ENCODE data around the gene SOST. TPM values are rescaled to one million over a fixed set of nuclear protein-coding genes. Genes with fewer than 3 reads are reported as not detected.
A peak's percentile ranks its signal among the peaks of the same experiment; 100 is the strongest.

SOST gene
- total and polyA plus RNA-seq, 2 donors (not counting 1 experiment from before 2014, with no cell fraction given) = not detected

DNA sequence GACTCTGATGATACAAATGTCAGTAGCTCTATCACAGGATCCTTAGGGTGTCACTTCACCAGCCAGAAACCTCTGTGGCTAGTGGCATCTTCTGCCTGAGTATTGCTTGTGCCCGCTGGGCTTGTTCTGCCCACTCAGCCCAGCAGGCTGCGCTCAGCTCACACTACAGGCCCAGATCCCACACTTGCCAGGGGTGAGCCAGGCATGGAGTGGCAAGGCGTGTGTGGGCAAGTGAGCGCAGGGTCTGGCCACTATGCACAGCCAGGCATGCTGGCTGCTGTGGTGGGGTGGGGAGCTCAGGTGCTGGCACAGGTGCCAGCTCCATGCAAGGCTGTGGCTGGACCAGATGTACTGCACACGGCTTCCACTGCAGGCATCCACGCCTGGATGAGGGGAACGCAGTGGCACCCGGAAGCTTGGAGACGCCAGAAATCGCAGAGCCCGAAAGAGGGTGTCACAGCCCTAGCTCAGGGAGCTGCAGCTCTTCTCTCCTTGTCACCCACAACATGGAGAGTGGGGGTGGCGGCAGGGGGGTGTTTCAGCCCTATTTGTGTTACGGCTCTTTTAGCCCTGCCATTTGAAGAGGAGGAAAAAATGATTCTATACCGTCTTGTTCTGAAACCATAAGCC lies 31.8 kb upstream of the SOST start:
- no peak overlapping the region for H3K9ac ChIP-seq (ENCODE audit: insufficient read depth, low read length)
- H3K9me3 ChIP-seq (ENCODE audit: control insufficient read depth, insufficient read depth, low read depth, low read length) = no peaks in the 10 kb centered on the region
- H3K4me3 ChIP-seq (replicated peaks in 1 of 4; ENCODE audit: control extremely low read depth in 1 of 4, insufficient read depth in 1 of 4, low read depth in 3 of 4, low read length in 4 of 4) = no peak overlapping the region
- H3K36me3 ChIP-seq (ENCODE audit: control insufficient read depth, insufficient read depth, low read length) = no peaks in the 10 kb centered on the region
- no peaks in the 10 kb centered on the region for H3K79me2 ChIP-seq (ENCODE audit: control insufficient read depth, insufficient read depth, low read length)
- no peak for TF ChIP-seq EZH2 (IDR thresholded peaks at IDR 0.05; ENCODE audit: low read length, missing control alignments)
- TF ChIP-seq, protein P1, sequence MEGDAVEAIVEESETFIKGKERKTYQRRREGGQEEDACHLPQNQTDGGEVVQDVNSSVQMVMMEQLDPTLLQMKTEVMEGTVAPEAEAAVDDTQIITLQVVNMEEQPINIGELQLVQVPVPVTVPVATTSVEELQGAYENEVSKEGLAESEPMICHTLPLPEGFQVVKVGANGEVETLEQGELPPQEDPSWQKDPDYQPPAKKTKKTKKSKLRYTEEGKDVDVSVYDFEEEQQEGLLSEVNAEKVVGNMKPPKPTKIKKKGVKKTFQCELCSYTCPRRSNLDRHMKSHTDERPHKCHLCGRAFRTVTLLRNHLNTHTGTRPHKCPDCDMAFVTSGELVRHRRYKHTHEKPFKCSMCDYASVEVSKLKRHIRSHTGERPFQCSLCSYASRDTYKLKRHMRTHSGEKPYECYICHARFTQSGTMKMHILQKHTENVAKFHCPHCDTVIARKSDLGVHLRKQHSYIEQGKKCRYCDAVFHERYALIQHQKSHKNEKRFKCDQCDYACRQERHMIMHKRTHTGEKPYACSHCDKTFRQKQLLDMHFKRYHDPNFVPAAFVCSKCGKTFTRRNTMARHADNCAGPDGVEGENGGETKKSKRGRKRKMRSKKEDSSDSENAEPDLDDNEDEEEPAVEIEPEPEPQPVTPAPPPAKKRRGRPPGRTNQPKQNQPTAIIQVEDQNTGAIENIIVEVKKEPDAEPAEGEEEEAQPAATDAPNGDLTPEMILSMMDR (conservative IDR thresholded peaks at IDR 0.05 in 1 of 2, IDR thresholded peaks at IDR 0.05 in 1 of 2; ENCODE audit: low read depth in 1 of 2, low read length in 2 of 2) = peak; percentile 14 to 20
- DNase-seq (ENCODE audit: low read depth in 2 of 2) = no peak
- no peaks in the 10 kb centered on the region for H4K20me1 ChIP-seq (ENCODE audit: control insufficient read depth, extremely low read depth, insufficient read depth, low read length)
- no peaks in the 10 kb centered on the region for H3K27me3 ChIP-seq (ENCODE audit: control insufficient read depth, insufficient read depth, low read length)
- no peak overlapping the region for H3K4me2 ChIP-seq (ENCODE audit: extremely low read depth, insufficient read depth, low read length)
- H3K4me1 ChIP-seq (ENCODE audit: control insufficient read depth, extremely low read depth, insufficient read depth, low read length) = no peaks in the 10 kb centered on the region
- no peak overlapping the region for H3K27ac ChIP-seq (ENCODE audit: insufficient read depth, low read length)
- no peak overlapping the region for H2AFZ ChIP-seq (ENCODE audit: low read length)

DNA sequence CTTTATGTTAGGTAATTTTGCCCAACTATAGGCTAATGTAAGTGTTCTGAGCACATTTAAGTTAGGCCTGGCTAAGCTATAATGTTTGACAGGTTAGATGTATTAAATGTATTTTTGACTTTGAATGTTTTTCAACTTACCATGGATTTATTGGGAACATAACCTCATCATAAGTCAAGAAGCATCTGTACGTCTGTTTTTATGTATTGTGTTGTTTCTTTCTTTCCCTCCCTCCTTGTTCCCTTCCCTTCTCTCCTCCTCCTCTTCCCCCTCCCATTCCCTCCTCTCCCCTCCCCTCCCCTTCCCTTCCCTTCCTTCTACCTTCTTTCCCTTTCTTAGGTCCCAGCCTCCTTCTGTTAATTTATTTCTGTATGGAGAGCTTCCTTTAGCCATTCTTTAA lies 30.9 kb upstream of the SOST start:
- DNase-seq (ENCODE audit: low read depth in 2 of 2) = no peak
- Histone ChIP-seq H3K36me3 (ENCODE audit: control insufficient read depth, insufficient read depth, low read length) (no peaks in the 10 kb centered on the region), H3K4me2 (ENCODE audit: extremely low read depth, insufficient read depth, low read length) (no peak overlapping the region), H3K4me1 (ENCODE audit: control insufficient read depth, extremely low read depth, insufficient read depth, low read length) (peaks cover under 1% of the 10 kb centered on the region), H3K27ac (ENCODE audit: insufficient read depth, low read length) (no peak overlapping the region), H4K20me1 (ENCODE audit: control insufficient read depth, extremely low read depth, insufficient read depth, low read length) (no peaks in the 10 kb centered on the region), H3K4me3 (replicated peaks in 1 of 4; ENCODE audit: control extremely low read depth in 1 of 4, insufficient read depth in 1 of 4, low read depth in 3 of 4, low read length in 4 of 4) (no peak overlapping the region), H3K27me3 (ENCODE audit: control insufficient read depth, insufficient read depth, low read length) (no peaks in the 10 kb centered on the region), H3K9me3 (ENCODE audit: control insufficient read depth, insufficient read depth, low read depth, low read length) (no peaks in the 10 kb centered on the region), H3K79me2 (ENCODE audit: control insufficient read depth, insufficient read depth, low read length) (no peaks in the 10 kb centered on the region), H2AFZ (ENCODE audit: low read length) (no peak overlapping the region), H3K9ac (ENCODE audit: insufficient read depth, low read length) (no peak overlapping the region)
- TF ChIP-seq EZH2 (IDR thresholded peaks at IDR 0.05; ENCODE audit: low read length, missing control alignments) = no peak
- TF ChIP-seq, protein P1 (conservative IDR thresholded peaks at IDR 0.05 in 1 of 2, IDR thresholded peaks at IDR 0.05 in 1 of 2; ENCODE audit: low read depth in 1 of 2, low read length in 2 of 2) = no peak

DNA sequence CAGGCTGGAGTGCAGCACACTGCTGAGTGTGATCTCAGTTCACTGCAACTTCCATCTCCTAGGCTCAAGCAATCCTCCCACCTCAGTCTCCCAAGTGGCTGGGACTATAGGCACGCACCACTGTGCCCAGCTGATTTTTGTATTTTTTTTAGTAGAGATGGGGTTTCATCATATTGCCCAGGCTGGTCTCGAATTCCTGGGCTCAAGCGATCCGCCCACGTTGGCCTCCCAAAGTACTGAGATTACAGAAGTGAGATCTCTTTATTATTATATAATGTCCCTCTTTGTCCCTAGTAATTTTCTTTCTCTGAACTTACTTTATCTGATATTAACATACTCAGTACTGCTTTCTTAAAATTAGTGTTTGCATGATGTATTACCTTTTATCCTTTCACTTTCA lies 29.9 kb upstream of the SOST start:
- H2AFZ ChIP-seq (ENCODE audit: low read length) = no peak overlapping the region
- H3K27ac ChIP-seq (ENCODE audit: insufficient read depth, low read length) = no peak overlapping the region
- no peak overlapping the region for H3K4me3 ChIP-seq (replicated peaks in 1 of 4; ENCODE audit: control extremely low read depth in 1 of 4, insufficient read depth in 1 of 4, low read depth in 3 of 4, low read length in 4 of 4)
- no peaks in the 10 kb centered on the region for H3K36me3 ChIP-seq (ENCODE audit: control insufficient read depth, insufficient read depth, low read length)
- no peaks in the 10 kb centered on the region for H3K9me3 ChIP-seq (ENCODE audit: control insufficient read depth, insufficient read depth, low read depth, low read length)
- H4K20me1 ChIP-seq (ENCODE audit: control insufficient read depth, extremely low read depth, insufficient read depth, low read length) = no peaks in the 10 kb centered on the region
- H3K4me2 ChIP-seq (ENCODE audit: extremely low read depth, insufficient read depth, low read length) = no peak overlapping the region
- TF ChIP-seq EZH2 (IDR thresholded peaks at IDR 0.05; ENCODE audit: low read length, missing control alignments) = no peak
- TF ChIP-seq, protein P1 (conservative IDR thresholded peaks at IDR 0.05 in 1 of 2, IDR thresholded peaks at IDR 0.05 in 1 of 2; ENCODE audit: low read depth in 1 of 2, low read length in 2 of 2) = no peak
- no peaks in the 10 kb centered on the region for H3K27me3 ChIP-seq (ENCODE audit: control insufficient read depth, insufficient read depth, low read length)
- no peak overlapping the region for H3K9ac ChIP-seq (ENCODE audit: insufficient read depth, low read length)
- DNase-seq (ENCODE audit: low read depth in 2 of 2) = no peak
- H3K4me1 ChIP-seq (ENCODE audit: control insufficient read depth, extremely low read depth, insufficient read depth, low read length) = peaks cover 4% of the 10 kb centered on the region
- H3K79me2 ChIP-seq (ENCODE audit: control insufficient read depth, insufficient read depth, low read length) = no peaks in the 10 kb centered on the region

Data from fibroblast of lung (primary cell).